WERI-Rb-1 (cell line): ENCODE data around the gene MUC2.

Experiments
- DNase-seq: peaks from one replicate; pipeline ENCODE4 v3.0.0-alpha.2; 2020
- H3K27ac ChIP-seq: fragments of 250-450 bp; sonication (Bioruptor Pico); 2 replicates; pipeline ENCODE4 v1.5.1; 2020; ENCODE audit warnings: mild to moderate bottlenecking, moderate library complexity
- H3K27me3 ChIP-seq: fragments of 250-450 bp; sonication (Bioruptor Pico); 2 replicates; pipeline ENCODE4 v1.5.1; 2021; ENCODE audit warnings: mild to moderate bottlenecking, low read depth, moderate library complexity; ENCODE audit not compliant: insufficient read depth, severe bottlenecking
- H3K36me3 ChIP-seq: fragments of 250-450 bp; sonication (Bioruptor Pico); 2 replicates; pipeline ENCODE4 v1.5.1; 2020; ENCODE audit warnings: mild to moderate bottlenecking, moderate library complexity
- H3K4me3 ChIP-seq: 2 replicates; pipeline ENCODE4 v1.5.1; 2011; ENCODE audit warnings: low read depth, mild to moderate bottlenecking, control low read depth, low read length
- H3K9me3 ChIP-seq: fragments of 250-450 bp; sonication (Bioruptor Pico); 2 replicates; pipeline ENCODE4 v1.5.1; 2021; ENCODE audit warnings: mild to moderate bottlenecking, moderate library complexity; ENCODE audit not compliant: severe bottlenecking
- CTCF ChIP-seq: IDR thresholded peaks from 2 replicates; pipeline ENCODE4 v1.5.1; 2011; ENCODE audit warnings: low read depth, mild to moderate bottlenecking, control low read depth, inconsistent platforms, low read length

The MUC2 gene

GRCh38 chr11:1073851-1074243, 827 bp upstream of the MUC2 start:
- TF ChIP-seq CTCF: no peak

DNA sequence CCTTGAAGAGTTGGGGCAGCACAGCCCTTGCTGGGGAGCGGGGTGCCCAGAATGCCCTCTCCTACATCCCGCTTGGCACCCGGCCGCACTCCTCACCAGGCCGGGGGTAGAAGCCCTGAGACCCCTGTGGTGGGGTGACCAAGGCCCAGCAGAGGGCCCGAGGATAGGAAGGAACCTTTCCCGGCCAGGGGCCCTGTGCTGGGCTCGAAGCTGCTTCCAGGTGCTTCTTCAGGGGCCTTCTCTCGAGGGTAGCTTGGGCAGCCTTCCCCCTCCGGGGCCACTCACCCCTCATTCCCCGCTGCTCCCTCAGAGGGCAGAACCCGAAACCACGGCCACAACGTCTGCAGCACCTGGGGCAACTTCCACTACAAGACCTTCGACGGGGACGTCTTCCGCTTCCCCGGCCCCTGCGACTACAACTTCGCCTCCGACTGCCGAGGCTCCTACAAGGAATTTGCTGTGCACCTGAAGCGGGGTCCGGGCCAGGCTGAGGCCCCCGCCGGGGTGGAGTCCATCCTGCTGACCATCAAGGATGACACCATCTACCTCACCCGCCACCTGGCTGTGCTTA, 752 bp downstream of the MUC2 start:
- DNase-seq: peak; percentile 7
- H3K27me3 ChIP-seq: no peaks in the 10 kb centered on the region
- no peaks in the 10 kb centered on the region for H3K36me3 ChIP-seq
- H3K27ac ChIP-seq: no peak overlapping the region
- no peak overlapping the region for H3K4me3 ChIP-seq
- no peaks in the 10 kb centered on the region for H3K9me3 ChIP-seq
- no peak for TF ChIP-seq CTCF

More at GRCh38 chr11:1073851-1074243, 827 bp upstream of the MUC2 start:
- Histone ChIP-seq H3K27ac (no peak overlapping the region), H3K4me3 (no peak overlapping the region), H3K36me3 (no peaks in the 10 kb centered on the region), H3K27me3 (no peaks in the 10 kb centered on the region), H3K9me3 (no peaks in the 10 kb centered on the region)
- DNase-seq: no peak

- Histone ChIP-seq H3K9me3 (no peaks in the 10 kb centered on the region), H3K36me3 (no peaks in the 10 kb centered on the region), H3K27me3 (no peaks in the 10 kb centered on the region), H3K4me3 (no peak overlapping the region), H3K27ac (no peak overlapping the region)
- no peak for TF ChIP-seq CTCF
- no peak for DNase-seq
Measured at GRCh38 chr11:1076061-1076665, 1.5 kb downstream of the MUC2 start.

DNA sequence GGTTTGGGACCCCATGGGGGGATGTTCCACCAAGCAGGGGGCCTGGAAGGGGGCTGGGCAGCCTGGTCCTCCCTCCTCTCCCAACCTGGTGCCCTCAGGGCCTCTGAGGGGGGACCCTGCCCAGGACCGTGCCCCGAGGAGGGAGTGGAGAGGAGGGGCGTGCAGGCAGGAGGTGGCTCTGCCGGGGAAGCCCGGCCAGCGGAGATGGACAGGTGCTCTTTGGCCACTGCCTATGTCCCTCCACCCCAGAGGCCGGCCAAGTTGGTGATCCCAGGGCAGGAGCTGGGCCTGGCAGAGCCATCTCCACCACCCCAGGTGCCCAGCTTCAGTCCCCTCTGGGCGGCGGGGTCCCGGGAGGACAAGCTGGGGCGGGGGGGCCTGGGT, 2.4 kb downstream of the MUC2 start:
- DNase-seq: no peak
- Histone ChIP-seq H3K36me3 (no peaks in the 10 kb centered on the region), H3K27me3 (no peaks in the 10 kb centered on the region), H3K4me3 (no peak overlapping the region), H3K27ac (no peak overlapping the region), H3K9me3 (no peaks in the 10 kb centered on the region)
- no peak for TF ChIP-seq CTCF

GRCh38 chr11:1077417-1078119, 2.9 kb downstream of the MUC2 start:
- no peaks in the 10 kb centered on the region for H3K27me3 ChIP-seq
- no peak overlapping the region for H3K4me3 ChIP-seq
- TF ChIP-seq CTCF: no peak
- no peak for DNase-seq
- H3K36me3 ChIP-seq: no peaks in the 10 kb centered on the region
- no peaks in the 10 kb centered on the region for H3K9me3 ChIP-seq
- no peak overlapping the region for H3K27ac ChIP-seq
